Measurements from ENCODE around the gene FAM78B.

FAM78B gene

DNA sequence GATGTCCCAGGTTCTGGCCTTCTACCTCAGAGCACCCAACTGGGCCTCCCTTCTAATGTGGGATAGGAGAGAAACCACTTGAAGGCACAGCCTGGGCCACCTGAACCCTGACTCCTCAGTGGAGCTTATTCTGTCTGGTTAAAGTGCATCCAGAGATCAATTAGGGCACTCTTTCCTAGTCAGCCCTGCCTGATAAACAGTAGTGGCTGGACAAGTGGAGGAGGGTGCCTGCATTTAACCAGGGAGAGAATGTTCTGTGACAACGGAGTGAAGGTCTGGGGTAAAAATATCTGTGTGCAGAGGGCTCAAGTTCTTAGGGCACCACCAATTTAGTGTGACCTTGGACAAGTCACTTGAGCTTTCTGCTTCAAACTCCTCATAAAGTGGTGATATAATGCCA is 101.8 kb downstream of the FAM78B start:
- DNase-seq (ENCODE audit: low read depth), result no peak

DNA sequence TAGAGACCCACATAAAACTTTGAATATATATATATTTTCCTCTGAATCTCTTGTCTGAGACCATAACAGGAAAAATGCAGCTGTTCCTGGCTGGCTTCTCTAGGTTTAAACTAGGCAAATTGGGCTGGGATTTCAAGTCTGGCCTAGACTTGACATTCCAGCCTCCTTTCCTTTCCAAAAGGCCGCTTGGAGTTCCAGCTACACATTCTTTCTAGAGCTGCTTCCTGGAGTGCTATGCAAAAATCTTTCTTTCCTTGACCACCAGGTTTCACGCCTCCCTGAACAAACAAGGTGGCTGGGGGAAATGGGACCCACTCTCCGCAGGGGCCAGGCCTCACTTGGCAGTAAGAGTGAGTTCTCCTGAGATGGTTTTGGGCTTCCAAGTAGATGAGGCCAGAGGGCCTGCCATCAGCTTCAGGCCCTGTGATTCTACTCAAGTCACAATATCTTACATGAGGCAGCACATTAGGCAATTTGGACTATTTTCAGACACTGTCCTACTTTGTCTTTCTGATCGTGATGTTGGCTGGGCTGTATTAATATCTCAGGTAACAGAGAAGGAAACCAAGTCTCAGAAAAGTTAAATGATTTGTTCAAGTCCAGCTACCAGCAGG is 102.4 kb downstream of the FAM78B start:
- DNase-seq (ENCODE audit: low read depth), result no peak

DNA sequence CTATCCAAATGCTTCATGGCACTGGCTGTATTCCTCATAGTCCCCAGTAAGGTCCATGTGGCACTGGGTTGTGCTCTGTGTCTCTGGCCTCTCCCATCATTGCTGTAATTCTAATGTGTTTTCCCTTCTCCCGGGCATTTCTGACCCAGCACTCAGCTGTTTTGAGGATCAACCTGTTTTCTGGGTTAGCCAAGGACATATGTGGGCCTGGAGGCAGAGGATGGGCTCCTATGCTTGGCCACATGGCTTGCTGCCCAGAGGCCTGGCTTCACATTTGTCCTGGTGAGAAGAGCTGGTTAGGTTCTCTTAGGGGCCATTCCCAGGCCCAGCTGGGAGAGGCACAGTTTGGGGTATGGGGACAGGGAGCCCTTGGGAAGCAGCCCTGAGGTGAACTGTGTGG is 103.1 kb downstream of the FAM78B start:
- DNase-seq (ENCODE audit: low read depth), result no peak

DNA sequence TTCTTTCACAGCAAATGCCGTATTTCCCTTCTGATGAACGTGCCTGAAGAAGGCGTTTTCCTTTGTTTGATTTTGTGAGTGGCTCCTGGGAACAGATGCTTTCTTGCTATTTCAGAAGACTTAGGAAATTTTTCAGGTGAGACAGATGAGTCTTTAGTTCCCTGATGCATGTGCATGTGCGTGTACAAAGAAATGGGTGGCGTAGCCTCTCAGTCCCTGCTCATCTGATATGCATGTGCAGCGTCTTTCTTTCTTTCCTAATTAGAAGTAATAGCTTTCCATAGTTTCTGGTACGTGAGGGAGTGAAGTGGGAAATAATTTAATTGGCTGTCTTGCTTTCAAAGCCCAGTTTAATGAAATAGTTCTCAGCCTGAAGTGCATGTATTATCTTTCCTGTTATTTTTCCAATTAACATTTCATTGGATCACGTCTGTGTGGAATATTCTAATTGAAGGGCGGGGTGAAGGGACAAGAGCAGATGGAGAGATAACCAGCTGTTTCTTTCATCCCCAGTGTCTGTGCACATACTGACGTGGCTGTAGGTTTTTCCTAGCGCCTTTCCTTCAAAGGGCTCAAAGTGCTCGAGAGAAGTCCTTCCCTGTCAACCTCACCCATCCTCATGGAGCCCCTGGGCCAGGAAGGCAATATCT is 104.3 kb downstream of the FAM78B start:
- DNase-seq (ENCODE audit: low read depth), result no peak

DNA sequence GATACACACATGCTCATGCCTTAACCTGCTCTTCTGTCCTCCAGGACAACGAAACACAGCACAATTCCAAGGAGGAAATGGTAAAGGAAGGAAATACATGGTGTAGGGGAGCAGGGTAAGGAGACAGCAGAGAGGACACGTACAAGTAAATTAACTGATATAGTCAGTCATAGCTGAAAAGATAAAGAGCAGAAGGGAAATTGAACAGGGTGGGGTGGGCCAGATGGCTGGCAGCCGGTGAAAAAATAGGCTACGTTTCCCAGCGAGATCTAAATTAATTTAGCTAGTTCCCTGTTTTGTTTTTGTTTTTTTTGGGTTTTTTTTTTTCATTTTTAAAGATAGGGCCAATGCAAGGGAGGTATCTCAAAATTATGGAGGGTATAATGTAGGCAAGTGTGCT is 109.2 kb downstream of the FAM78B start:
- no peak for DNase-seq (ENCODE audit: low read depth)

DNA sequence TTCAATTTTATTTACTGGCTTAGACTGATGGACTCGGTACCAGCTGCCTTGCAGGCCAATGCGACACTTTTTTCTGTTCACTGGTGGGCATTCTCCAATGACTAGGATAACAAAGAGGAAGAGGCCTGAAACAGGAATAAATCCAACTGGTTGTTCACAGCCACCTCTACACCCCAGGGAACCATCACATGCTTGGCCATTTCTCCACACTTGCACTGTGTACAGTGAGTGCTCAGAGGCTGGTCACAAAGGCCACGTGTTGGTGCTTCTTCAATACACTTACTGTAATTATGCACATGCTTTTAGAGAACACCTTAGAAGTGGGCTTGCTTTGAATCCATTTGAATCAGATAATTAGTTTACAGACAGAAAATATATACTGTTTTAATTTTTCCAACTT is 113.4 kb downstream of the FAM78B start:
- DNase-seq (ENCODE audit: low read depth), result no peak

DNA sequence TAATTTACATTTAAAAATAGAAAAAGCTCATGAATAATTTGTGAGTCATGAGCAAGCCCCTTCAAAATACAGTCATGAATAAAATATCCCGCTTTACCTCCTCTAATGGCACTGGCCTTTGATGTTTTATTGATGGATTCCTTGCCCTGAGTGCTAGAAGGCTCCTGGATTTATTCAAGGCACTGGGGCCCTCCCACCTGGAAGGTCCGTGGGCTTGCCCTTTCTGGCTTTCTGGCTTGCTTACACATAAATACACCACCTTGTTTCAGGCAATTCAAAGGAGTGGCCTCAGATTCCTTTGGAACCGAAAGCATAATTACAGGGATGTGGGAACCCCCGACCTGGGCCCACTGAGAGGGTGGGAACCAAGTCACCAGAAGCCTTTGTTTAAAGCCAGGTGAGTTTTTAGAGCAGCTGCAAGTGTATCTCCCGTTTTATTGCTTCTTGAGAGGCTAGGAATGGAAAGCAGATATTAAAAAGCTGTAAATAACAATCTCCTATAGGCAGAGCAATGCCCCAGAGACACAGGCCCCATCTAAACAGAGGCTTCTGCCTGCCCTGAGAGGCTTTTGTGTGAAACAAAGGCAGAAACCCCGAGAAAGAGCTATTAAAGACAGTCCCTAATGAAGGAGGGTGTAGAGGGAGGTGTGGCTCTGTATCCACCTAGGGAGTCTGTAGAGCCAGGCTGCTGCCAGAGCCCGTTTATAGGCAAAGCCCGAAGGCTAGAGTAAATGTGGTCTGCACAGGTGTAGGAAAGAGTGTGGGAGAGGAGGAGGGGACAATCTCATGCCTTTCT is 126.4 kb downstream of the FAM78B start:
- no peak for DNase-seq (ENCODE audit: low read depth)

DNA sequence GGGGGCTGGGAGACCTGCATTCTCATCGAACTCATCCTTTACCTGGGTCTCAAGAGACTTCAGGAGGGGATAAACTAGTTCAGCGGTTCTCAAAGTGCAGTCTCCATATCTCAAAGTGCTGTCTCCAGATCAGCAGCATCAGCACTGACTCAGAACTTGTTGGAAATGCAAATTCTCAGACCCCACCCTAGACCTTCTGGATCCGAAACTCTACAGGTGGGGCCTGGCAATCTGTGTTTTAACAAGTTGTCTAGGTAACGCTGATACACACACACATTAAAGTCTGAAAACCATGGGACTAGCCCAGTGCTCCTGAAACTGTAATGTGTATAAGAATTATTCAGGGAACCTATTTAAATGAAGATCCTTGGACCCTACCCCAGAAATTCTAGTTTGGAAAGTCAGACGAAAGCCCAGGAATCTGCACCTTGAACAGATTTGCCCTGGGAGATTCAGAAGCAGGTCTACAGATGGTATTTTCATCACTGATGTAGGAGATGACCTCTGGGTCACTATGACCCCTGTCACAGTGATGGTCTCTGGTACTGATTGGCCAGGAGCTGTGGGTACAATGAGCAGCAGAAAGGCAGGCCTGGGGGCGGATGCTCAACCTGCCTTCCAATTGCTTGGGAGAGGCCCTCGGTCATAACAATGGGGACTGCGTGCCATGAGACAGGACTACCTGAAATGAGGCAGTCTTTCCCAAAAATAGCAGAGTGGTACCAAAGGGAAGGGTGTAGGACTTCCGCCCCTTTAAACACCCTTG is 127.2 kb downstream of the FAM78B start:
- no peak for DNase-seq (ENCODE audit: low read depth)

DNA sequence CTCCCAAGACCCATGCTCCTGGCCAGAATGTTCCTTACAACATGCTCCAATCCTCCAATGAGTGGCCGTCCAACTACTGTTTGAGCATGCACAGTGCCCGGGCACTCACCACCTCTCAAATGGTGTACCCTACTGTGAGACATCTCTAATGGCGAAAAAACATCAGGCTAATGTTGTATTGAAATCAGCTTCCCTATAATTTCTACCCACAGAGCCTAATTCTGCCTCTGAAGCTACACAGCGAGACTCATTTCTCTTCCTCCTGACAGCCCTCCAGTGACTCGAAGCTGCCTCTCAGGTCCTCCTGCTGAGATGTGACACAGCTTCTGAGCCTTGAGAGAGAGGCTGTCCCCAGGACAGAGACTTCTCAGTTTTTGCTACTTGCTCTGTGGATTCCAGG is 130.7 kb downstream of the FAM78B start:
- no peak for DNase-seq (ENCODE audit: low read depth)

DNA sequence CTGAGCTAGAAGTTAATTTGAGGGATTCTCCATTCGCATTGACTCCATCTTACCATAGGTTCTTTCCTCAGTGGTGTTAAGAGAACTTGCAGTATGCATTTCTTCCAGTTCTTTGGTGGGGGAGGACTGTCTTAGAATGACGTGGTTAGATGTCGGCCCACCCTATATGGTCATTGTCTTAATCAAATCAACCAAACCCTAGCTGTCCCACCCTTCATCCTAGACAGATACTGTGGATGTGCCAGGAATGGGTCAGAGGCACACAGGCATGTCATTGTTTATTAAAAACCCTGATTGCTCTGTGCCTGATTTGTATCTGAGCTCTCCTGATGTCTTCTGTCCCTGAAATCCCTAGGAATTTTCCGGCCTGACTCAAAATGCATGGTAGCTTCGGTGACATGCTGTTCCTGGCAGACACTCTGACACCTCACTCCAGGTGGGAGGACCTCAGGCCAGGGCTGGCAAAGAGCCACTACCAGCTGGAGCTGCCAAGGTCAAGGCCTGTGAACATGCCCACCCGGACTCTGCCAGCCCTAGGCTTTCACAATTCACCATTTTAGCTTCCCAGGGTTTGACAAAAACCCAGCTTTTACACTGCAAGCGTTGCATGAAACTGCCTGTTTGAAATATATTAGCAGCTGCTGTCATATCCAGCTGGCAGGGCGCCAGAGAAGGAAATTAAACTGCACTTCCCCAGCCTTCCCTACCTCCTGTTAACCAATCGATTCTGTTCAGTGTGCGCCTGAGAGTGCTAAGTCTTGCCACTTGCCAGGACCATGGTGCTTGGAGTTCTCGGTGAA is 134.0 kb downstream of the FAM78B start:
- DNase-seq (ENCODE audit: low read depth), result no peak

DNA sequence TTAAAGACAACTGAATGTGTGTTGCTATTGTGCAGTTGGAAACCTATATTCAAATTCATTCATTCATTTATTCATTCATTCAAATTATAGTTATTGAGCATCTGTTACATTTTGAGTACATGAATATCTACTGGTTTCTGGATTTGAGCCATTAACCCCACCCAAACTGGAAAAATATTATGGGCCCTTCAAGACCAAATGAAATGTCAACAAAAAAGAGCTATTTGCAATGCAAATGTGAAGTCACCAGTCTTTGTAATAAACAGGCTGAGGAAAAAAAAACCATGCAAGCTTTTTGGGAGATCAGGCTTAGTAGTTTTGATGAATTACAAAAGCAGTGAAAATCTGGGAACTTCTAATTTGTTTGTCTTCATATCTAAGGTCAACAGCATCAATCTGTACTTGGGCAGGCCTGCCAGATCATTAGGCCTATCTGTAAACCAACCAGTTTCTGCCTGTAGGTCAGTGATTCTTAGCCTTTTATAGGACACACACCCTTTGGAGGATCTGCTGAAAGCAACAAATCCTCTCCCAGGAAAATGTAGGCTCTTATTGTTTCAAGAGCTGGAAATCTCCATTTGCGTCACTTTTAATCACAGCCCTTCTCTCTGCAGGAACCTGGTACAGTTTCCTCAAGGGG is 134.7 kb downstream of the FAM78B start:
- DNase-seq (ENCODE audit: low read depth), result no peak

DNA sequence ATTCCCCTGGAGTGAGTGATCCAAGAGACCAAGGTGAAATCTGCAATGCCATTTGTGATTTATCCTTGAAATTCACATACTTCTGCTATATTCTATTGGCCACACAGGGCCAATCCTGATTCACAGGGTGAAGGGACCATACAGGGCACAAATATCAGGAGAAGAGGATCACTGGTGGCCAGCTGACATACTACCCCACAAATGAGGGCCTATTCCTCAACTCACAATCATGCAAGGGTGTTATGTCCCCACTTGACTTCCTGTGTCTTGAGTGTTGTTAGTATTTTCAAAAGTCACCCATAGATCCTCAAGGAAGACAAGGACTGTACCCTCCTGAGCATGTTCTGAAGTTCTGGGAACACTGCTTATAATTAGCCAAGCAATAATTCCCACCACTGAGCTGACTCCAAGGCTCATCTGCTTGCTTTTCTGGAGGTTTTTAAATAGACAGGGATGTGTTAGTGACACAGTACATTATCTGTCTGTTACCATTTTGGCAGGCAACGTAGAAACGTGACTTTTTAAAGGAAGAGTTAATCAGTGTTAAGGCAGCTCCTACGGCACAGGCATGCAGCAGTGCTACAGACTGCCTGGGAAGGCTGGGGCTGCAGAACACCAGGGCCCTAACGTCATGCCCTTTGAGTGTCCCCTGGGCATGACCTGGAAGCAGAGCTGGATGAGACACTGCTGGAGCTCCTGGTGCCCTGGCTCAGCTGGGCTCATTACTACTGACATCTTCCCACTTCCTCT is 137.4 kb downstream of the FAM78B start:
- DNase-seq (ENCODE audit: low read depth), result no peak

DNA sequence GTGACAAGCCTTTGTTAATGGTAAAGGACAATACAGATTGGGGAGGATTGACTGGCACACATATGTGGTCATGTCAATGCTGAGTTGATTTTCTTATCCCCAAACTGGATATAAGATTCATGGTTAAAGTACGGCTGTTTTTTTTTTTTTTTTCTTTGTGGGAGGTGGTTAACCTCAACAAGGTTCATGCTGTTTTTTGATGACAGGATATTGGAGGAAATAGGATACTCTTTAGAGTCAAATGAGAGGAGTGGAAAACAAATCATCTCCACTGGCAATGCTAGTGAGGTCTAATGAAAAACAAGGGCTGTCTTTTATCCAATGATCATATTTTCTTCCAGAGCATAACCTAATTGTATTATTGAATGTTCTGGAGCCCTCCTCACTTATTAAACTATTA is 140.2 kb downstream of the FAM78B start:
- DNase-seq (ENCODE audit: low read depth), result no peak

DNA sequence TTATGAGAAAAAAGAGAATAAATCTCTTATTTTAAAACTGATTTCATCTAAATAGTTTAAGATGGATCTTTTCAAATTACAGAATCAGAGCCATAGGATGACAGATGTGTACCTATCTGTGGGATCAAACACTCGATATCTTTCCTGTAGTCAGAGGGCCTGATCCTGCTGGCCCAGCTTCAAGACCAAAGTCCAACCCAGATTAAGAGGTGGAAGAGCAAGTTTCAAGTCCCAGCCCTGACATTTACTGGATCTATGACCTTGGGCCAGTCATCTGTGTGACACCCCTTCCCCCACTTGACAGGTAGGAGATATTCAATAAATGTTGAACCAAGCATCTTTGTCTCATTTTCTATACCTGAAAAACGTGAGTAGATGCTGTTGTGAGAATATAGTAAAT is 140.7 kb downstream of the FAM78B start:
- no peak for DNase-seq (ENCODE audit: low read depth)

DNA sequence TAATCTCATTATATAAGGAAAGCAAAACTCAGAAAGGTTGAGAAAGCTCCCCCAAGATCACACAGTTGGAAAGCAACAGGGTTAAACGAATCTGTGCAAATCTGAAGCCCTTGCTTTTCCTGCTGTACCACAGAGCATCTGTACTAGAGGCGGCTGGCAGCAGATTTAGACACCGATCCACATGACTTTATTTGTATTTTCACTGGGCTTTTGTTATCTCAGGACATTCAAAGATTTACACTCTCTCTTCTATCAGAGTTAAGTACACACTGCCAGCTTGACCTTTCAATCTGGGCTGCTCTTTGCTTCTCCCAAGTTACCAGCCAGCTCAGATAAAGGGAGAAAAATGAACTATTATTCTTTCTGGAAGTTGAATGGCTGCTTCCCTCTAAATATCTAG is 146.6 kb downstream of the FAM78B start:
- no peak for DNase-seq (ENCODE audit: low read depth)
